GM23338 (cell line): ENCODE measurements around the gene ZBTB46. TPM values are rescaled to one million over a fixed set of nuclear protein-coding genes. Genes with fewer than 3 reads are reported as not detected.
A peak's percentile ranks its signal among the peaks of the same experiment; 100 is the strongest.

Source experiments
- ATAC-seq: fragments of 200-7000 bp; cut with Tn5 transposase; 3 replicates; pipeline ENCODE4 v1.9.1; 2020
- DNase-seq: peaks from one replicate; pipeline ENCODE4 v3.0.0-alpha.2; 2015; ENCODE audit warnings: low spot score
- H2AFZ ChIP-seq: fragments of 200-600 bp; sonication (generic); 2 replicates; pipeline ENCODE4 v1.8.0; 2016; ENCODE audit warnings: antibody characterized with exemption, mild to moderate bottlenecking, moderate library complexity
- H3F3A ChIP-seq: fragments of 200-600 bp; sonication (generic); replicated peaks from 2 replicates; pipeline ENCODE4 v1.8.0; 2017; ENCODE audit warnings: antibody characterized with exemption, mixed run types, low read depth
- H3K27ac ChIP-seq: fragments of 200-600 bp; sonication (generic); 2 replicates; pipeline ENCODE4 v1.6.1; 2016; ENCODE audit warnings: low read depth
- H3K27me3 ChIP-seq: fragments of 200-600 bp; sonication (generic); 2 replicates; pipeline ENCODE4 v1.8.0; 2016; ENCODE audit warnings: mild to moderate bottlenecking, mixed run types, moderate library complexity; ENCODE audit not compliant: insufficient read depth
- H3K36me3 ChIP-seq: fragments of 200-600 bp; sonication (generic); 2 replicates; pipeline ENCODE4 v1.8.0; 2016; ENCODE audit warnings: mild to moderate bottlenecking; ENCODE audit not compliant: insufficient read depth
- H3K4me1 ChIP-seq: fragments of 200-600 bp; sonication (generic); 2 replicates; pipeline ENCODE4 v1.8.0; 2016; ENCODE audit warnings: mild to moderate bottlenecking, moderate library complexity; ENCODE audit not compliant: insufficient read depth
- H3K4me2 ChIP-seq: fragments of 200-600 bp; sonication (generic); 2 replicates; pipeline ENCODE4 v1.7.1; 2017; ENCODE audit warnings: mixed run types
- H3K4me3 ChIP-seq: fragments of 200-600 bp; sonication (generic); 2 replicates; pipeline ENCODE4 v1.6.1; 2016; ENCODE audit warnings: mixed run types
- H3K79me2 ChIP-seq: fragments of 200-600 bp; sonication (generic); replicated peaks from 2 replicates; pipeline ENCODE4 v1.8.0; 2017; ENCODE audit warnings: mild to moderate bottlenecking; ENCODE audit not compliant: insufficient read depth
- H3K9me2 ChIP-seq: fragments of 200-600 bp; sonication (generic); 2 replicates; pipeline ENCODE4 v1.8.0; 2017; ENCODE audit not compliant: insufficient read depth
- H4K20me1 ChIP-seq: fragments of 200-600 bp; sonication (generic); replicated peaks from 2 replicates; pipeline ENCODE4 v1.8.0; 2017; ENCODE audit warnings: mild to moderate bottlenecking; ENCODE audit not compliant: insufficient read depth
- H3K27ac Mint-ChIP-seq: 2 replicates; pipeline ENCODE4 v1.8.0; 2020; ENCODE audit warnings: inconsistent platforms, mild to moderate bottlenecking, moderate library complexity, mixed read lengths
- H3K27me3 Mint-ChIP-seq: 3 replicates; pipeline ENCODE4 v1.8.0; 2022; ENCODE audit warnings: low read depth, mild to moderate bottlenecking, moderate library complexity, mixed read lengths, inconsistent platforms; ENCODE audit not compliant: insufficient read depth, poor library complexity
- H3K36me3 Mint-ChIP-seq: 3 replicates; pipeline ENCODE4 v1.8.0; 2021; ENCODE audit warnings: low read depth, mild to moderate bottlenecking, inconsistent platforms, moderate library complexity, mixed read lengths
- H3K4me1 Mint-ChIP-seq: 3 replicates; pipeline ENCODE4 v1.8.0; 2020; ENCODE audit warnings: mild to moderate bottlenecking, inconsistent platforms, mixed read lengths
- H3K4me3 Mint-ChIP-seq: 3 replicates; pipeline ENCODE4 v1.8.0; 2021; ENCODE audit warnings: moderate library complexity, mild to moderate bottlenecking, inconsistent platforms, mixed read lengths
- H3K9me3 Mint-ChIP-seq: 3 replicates; pipeline ENCODE4 v1.8.0; 2020; ENCODE audit warnings: moderate library complexity, mild to moderate bottlenecking, inconsistent platforms, mixed read lengths
- CREB1 ChIP-seq: fragments of 250-450 bp; sonication (Bioruptor Pico); IDR thresholded peaks from 2 replicates; pipeline ENCODE4 v1.5.0; 2020; ENCODE audit warnings: low read depth, mild to moderate bottlenecking, moderate library complexity
- EZH2phosphoT487 ChIP-seq: fragments of 200-600 bp; sonication (generic); IDR thresholded peaks from one replicate; pipeline ENCODE4 v1.8.1; 2018; ENCODE audit warnings: antibody characterized with exemption; ENCODE audit not compliant: unreplicated experiment
- JUNB ChIP-seq: IDR thresholded peaks from one replicate; pipeline ENCODE4 v1.6.1; 2016; ENCODE audit warnings: antibody characterized with exemption; ENCODE audit not compliant: unreplicated experiment
- polyA plus RNA-seq: library from polyadenylated mRNA; unstranded; fragments of >200 nt; fragmentation: Nextera tagmentation; extraction: Ambion mirVana; gene quantifications from 2 replicates; pipeline ENCODE4 v1.2.1, GENCODE V29; 2016
- total RNA-seq: library from RNA; depleted of rRNA; stranded (reverse); fragments of >200 nt; shearing (Covaris generic); gene quantifications from 2 replicates; pipeline ENCODE4 v1.2.3, GENCODE V29; 2014
- TF ChIP-seq, protein P1 (sequence below): IDR thresholded peaks from one replicate; pipeline ENCODE4 v1.6.1; 2018; ENCODE audit warnings: antibody characterized with exemption; ENCODE audit not compliant: unreplicated experiment
- TF ChIP-seq, protein P2 (sequence below): fragments of 250-450 bp; sonication (Bioruptor Pico); IDR thresholded peaks from 2 replicates; pipeline ENCODE4 v1.5.0; 2020; ENCODE audit warnings: mild to moderate bottlenecking, moderate library complexity

ZBTB46 gene
- total and polyA plus RNA-seq, 2 experiments from 2014 or later: 3.2 to 26.9 TPM

GRCh38 chr20:63847237-63848002 is 16.4 kb upstream of the ZBTB46 start:
- Mint-ChIP-seq H3K4me3 (no peak overlapping the region), H3K27me3 (peaks cover 21% of the 10 kb centered on the region), H3K4me1 (peaks cover 26% of the 10 kb centered on the region), H3K9me3 (no peaks in the 10 kb centered on the region), H3K27ac (no peak overlapping the region; the same call in 1 of the 2 replicates), H3K36me3 (no peaks in the 10 kb centered on the region; the same call in 2 of the 3 replicates)
- Histone ChIP-seq H3K4me1 (peaks cover 35% of the 10 kb centered on the region), H3K4me2 (peak overlapping the region; percentile 88), H3K4me3 (peak overlapping the region; percentile 55), H3K27ac (peak overlapping the region; percentile 92), H2AFZ (no peak overlapping the region), H3K9me2 (no peaks in the 10 kb centered on the region), H3K79me2 (no peaks in the 10 kb centered on the region), H3K36me3 (no peaks in the 10 kb centered on the region), H3F3A (peaks cover 14% of the 10 kb centered on the region), H3K27me3 (no peaks in the 10 kb centered on the region), H4K20me1 (no peaks in the 10 kb centered on the region)
- ATAC-seq (peak; percentile 65), DNase-seq (peak; percentile 90)
- TF ChIP-seq, protein P1, sequence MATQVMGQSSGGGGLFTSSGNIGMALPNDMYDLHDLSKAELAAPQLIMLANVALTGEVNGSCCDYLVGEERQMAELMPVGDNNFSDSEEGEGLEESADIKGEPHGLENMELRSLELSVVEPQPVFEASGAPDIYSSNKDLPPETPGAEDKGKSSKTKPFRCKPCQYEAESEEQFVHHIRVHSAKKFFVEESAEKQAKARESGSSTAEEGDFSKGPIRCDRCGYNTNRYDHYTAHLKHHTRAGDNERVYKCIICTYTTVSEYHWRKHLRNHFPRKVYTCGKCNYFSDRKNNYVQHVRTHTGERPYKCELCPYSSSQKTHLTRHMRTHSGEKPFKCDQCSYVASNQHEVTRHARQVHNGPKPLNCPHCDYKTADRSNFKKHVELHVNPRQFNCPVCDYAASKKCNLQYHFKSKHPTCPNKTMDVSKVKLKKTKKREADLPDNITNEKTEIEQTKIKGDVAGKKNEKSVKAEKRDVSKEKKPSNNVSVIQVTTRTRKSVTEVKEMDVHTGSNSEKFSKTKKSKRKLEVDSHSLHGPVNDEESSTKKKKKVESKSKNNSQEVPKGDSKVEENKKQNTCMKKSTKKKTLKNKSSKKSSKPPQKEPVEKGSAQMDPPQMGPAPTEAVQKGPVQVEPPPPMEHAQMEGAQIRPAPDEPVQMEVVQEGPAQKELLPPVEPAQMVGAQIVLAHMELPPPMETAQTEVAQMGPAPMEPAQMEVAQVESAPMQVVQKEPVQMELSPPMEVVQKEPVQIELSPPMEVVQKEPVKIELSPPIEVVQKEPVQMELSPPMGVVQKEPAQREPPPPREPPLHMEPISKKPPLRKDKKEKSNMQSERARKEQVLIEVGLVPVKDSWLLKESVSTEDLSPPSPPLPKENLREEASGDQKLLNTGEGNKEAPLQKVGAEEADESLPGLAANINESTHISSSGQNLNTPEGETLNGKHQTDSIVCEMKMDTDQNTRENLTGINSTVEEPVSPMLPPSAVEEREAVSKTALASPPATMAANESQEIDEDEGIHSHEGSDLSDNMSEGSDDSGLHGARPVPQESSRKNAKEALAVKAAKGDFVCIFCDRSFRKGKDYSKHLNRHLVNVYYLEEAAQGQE: no peak
- TF ChIP-seq EZH2phosphoT487 (no peak), CREB1 (CRISPR knock-in tag) (peak; percentile 48; the same call in 1 of the 2 replicates), JUNB (no peak)
- TF ChIP-seq, protein P2, sequence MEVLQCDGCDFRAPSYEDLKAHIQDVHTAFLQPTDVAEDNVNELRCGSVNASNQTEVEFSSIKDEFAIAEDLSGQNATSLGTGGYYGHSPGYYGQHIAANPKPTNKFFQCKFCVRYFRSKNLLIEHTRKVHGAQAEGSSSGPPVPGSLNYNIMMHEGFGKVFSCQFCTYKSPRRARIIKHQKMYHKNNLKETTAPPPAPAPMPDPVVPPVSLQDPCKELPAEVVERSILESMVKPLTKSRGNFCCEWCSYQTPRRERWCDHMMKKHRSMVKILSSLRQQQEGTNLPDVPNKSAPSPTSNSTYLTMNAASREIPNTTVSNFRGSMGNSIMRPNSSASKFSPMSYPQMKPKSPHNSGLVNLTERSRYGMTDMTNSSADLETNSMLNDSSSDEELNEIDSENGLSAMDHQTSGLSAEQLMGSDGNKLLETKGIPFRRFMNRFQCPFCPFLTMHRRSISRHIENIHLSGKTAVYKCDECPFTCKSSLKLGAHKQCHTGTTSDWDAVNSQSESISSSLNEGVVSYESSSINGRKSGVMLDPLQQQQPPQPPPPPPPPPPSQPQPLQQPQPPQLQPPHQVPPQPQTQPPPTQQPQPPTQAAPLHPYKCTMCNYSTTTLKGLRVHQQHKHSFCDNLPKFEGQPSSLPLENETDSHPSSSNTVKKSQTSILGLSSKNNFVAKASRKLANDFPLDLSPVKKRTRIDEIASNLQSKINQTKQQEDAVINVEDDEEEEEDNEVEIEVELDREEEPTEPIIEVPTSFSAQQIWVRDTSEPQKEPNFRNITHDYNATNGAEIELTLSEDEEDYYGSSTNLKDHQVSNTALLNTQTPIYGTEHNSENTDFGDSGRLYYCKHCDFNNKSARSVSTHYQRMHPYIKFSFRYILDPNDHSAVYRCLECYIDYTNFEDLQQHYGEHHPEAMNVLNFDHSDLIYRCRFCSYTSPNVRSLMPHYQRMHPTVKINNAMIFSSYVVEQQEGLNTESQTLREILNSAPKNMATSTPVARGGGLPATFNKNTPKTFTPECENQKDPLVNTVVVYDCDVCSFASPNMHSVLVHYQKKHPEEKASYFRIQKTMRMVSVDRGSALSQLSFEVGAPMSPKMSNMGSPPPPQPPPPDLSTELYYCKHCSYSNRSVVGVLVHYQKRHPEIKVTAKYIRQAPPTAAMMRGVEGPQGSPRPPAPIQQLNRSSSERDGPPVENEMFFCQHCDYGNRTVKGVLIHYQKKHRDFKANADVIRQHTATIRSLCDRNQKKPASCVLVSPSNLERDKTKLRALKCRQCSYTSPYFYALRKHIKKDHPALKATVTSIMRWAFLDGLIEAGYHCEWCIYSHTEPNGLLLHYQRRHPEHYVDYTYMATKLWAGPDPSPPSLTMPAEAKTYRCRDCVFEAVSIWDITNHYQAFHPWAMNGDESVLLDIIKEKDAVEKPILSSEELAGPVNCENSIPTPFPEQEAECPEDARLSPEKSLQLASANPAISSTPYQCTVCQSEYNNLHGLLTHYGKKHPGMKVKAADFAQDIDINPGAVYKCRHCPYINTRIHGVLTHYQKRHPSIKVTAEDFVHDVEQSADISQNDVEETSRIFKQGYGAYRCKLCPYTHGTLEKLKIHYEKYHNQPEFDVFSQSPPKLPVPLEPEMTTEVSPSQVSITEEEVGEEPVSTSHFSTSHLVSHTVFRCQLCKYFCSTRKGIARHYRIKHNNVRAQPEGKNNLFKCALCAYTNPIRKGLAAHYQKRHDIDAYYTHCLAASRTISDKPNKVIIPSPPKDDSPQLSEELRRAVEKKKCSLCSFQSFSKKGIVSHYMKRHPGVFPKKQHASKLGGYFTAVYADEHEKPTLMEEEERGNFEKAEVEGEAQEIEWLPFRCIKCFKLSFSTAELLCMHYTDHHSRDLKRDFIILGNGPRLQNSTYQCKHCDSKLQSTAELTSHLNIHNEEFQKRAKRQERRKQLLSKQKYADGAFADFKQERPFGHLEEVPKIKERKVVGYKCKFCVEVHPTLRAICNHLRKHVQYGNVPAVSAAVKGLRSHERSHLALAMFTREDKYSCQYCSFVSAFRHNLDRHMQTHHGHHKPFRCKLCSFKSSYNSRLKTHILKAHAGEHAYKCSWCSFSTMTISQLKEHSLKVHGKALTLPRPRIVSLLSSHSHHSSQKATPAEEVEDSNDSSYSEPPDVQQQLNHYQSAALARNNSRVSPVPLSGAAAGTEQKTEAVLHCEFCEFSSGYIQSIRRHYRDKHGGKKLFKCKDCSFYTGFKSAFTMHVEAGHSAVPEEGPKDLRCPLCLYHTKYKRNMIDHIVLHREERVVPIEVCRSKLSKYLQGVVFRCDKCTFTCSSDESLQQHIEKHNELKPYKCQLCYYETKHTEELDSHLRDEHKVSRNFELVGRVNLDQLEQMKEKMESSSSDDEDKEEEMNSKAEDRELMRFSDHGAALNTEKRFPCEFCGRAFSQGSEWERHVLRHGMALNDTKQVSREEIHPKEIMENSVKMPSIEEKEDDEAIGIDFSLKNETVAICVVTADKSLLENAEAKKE (CRISPR knock-in tag): no peak; the same call in 1 of the 2 replicates
